GM18870 (cell line): Measurements from ENCODE around the gene ACSS2.

Experiments
- ATAC-seq: cut with Tn5 transposase; IDR thresholded peaks from one replicate; pipeline ENCODE4 v1.9.1; 2021; ENCODE audit warnings: moderate library complexity; ENCODE audit not compliant: unreplicated experiment

The ACSS2 gene

GRCh38 chr20:34876406-34877282 is at the start of gene ACSS2:
Gene ACSS2 (plus strand): TSS chr20:34876612. CDS start chr20:34876646, 34 bp downstream.
- ATAC-seq: peak; percentile 54

GRCh38 chr20:34829191-34829590 is 47.2 kb upstream of the ACSS2 start:
- ATAC-seq: no peak

- no peak for ATAC-seq
Measured at GRCh38 chr20:34831936-34832335, 44.5 kb upstream of the ACSS2 start.

- no peak for ATAC-seq
Measured at GRCh38 chr20:34834459-34834893, 41.9 kb upstream of the ACSS2 start.

GRCh38 chr20:34842143-34842542 is 34.3 kb upstream of the ACSS2 start:
- no peak for ATAC-seq

- no peak for ATAC-seq
Measured at GRCh38 chr20:34843421-34843820, 33.0 kb upstream of the ACSS2 start.

- ATAC-seq: no peak
Measured at GRCh38 chr20:34848597-34848996, 27.8 kb upstream of the ACSS2 start.

GRCh38 chr20:34849778-34850177 is 26.6 kb upstream of the ACSS2 start:
- ATAC-seq: no peak

GRCh38 chr20:34850969-34851368 is 25.4 kb upstream of the ACSS2 start:
- no peak for ATAC-seq

- no peak for ATAC-seq
Measured at GRCh38 chr20:34852298-34852697, 24.1 kb upstream of the ACSS2 start.

GRCh38 chr20:34859367-34859766 is 17.0 kb upstream of the ACSS2 start:
- ATAC-seq: no peak

- no peak for ATAC-seq
Measured at GRCh38 chr20:34859826-34860545, 16.4 kb upstream of the ACSS2 start.

GRCh38 chr20:34861386-34862084 is 14.9 kb upstream of the ACSS2 start:
- ATAC-seq: no peak

GRCh38 chr20:34862724-34863123 is 13.7 kb upstream of the ACSS2 start:
- ATAC-seq: no peak

GRCh38 chr20:34863421-34863965 is 12.9 kb upstream of the ACSS2 start:
- no peak for ATAC-seq

- ATAC-seq: no peak
Measured at GRCh38 chr20:34864216-34864615, 12.2 kb upstream of the ACSS2 start.

GRCh38 chr20:34871320-34871926 is 5.0 kb upstream of the ACSS2 start:
- no peak for ATAC-seq

- no peak for ATAC-seq
Measured at GRCh38 chr20:34871966-34872621, 4.3 kb upstream of the ACSS2 start.

GRCh38 chr20:34872622-34873224 is 3.7 kb upstream of the ACSS2 start, which contains the start of gene GGT7:
Gene GGT7 (minus strand): TSS chr20:34872856. CDS start chr20:34872815, 41 bp downstream.
- no peak for ATAC-seq
